NCI-H2196 treated with DMSO at 0.1 percent for 48 hours (cell line): ENCODE data around the gene ATP8B4.

ENCODE experiments used
- DNase-seq: peaks from one replicate; lab custom pipeline; 2025; ENCODE audit not compliant: unreplicated experiment; lab: John Stamatoyannopoulos, UW

The ATP8B4 gene

DNA sequence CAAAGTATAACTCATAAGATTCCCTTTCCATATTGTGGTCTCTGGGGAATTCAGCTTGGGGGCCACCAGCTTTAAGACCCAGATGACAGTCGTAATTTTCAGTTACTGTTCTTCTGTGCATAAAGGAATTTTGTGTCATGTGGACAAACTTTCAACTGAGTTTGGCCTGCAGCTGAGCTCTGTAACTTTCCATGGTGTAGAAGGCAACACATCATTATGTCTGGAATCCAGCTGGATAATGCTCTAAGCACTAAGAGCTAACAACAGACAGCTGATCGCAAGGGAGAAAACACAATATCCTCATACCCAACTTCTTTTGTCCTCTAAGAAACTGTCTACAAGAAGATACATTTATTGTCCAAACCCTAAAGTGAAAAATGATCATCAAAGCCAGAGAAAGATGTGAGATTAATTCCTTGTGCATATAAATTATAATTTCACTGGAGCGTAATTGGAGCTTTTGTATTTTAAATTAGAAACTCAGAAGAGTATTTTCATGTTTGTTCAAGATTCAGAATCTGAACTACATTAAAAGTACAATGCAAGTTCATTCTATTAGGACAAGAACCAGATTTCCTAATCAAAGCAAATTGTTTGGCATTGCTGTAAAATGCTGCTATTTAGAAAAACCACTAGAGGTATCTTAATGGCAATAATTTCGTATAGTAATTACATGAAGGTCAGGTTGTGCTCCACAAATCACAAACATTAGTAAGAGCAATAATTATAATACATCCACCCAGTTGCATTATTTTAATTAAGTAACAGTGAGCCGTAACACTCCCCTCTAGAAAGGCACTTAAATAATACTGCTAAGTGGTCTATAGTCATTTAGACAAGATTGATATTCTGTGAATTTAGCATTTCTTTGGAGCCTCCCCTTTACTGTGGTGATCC is 218.8 kb downstream of the ATP8B4 start:
- no peak for DNase-seq

DNA sequence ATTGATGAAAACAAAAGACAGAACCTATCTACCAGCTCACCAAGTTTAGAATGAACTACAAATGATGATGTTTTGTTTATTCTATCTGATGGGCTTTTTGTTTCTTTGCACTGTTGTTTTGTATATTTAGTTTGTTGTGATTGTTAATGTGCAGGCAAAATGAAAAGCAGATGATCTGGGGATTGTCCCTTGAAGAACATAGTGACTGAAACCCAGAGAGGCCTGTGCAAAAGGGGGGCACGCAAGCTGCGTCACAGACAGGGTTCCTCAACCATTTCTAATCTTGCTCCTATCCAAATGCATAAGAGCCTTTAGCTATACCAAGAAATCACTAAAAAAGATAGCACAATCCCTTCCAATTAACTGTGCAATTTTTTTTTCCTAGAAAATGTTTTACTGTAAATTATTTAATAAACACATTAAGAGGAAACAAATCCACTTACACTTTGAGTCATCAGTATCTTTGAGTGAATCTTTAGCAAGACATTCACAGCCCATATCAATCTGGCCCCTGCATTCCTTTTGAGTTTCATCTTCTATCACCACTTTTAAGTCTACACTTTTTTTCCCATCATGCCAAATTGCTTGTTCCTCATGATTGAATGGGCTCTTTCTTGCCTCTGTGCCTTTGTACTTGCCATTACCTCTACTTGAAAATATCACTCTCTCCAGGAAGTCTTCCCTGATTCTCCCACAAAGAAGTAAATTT is 220.3 kb downstream of the ATP8B4 start:
- DNase-seq = no peak

DNA sequence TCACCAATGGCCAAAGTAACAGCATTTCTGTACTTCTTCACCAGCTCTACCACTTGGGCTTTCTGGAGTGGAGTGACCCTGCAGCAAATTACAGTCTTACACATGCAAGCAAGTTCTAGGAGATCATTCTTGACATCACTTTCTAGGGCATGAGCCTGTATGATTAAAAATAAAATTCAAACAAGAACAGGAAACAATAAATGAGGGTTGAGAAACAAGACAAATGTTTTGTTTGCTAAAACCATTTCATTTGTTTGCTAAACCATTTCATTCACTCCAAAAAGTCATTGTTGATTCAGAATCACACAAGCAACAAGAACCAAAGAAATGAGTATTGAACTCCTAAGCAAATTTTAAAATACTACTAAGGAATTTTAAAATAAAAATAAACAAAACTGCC is 220.9 kb downstream of the ATP8B4 start:
- DNase-seq = no peak

DNA sequence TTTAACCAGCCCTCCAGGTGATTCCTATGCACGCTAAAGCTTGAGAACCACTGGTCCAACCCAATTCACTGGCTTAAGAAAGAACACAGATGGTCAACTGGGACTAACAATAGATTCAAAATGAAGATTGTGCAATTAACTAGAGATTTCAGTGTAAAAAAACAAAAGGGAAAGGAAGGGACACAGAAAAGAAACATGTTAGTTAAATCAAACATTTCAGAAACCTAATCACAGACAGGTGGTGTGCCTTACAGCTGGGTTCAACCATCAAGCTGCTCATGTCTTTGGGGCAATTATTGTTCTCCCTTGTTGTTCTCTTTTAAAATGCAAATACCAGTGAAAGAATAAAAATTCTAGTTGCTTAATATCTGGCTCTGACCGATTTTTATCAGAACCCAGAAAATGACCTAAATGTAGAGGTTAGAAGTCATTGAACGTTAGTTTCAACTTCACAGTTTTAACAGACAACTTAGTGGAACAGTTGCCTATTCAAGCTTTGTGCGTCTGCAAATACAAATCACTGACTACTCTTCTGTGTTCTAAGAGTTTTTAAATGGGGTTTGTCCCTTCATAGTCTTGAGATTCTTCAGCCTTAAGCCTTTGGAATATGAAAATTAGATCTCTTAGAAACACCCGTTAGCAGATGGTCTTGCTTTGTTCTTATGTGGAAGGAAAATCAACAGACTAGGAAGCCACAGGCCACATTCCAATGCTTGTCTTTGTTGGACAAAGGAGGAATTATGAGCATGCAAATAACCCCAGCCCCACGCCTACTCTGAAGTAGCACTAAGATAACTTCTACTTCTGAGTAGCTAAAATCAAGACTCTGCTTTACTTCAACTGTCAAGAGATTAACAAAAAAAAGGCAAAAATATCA is 223.4 kb downstream of the ATP8B4 start:
- DNase-seq = no peak

DNA sequence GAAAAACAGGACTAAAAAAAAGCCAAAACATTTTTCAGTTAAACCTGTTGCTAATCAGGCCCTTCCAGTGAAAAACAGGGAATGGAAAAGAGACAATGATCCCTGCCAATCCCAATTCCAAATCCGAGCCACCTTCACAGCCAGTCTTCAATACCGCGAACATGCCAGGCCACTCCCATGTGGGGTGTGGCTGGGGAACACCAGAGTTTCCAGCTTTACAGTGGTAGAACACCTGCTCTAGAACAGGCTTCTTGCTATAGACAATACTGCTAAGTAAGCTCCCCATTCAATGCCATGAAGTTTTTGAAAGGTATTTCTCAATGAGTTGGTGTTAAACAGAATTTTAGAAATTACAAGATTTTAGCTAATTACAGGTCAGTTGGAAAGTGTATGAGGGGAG is 228.3 kb downstream of the ATP8B4 start:
- no peak for DNase-seq

DNA sequence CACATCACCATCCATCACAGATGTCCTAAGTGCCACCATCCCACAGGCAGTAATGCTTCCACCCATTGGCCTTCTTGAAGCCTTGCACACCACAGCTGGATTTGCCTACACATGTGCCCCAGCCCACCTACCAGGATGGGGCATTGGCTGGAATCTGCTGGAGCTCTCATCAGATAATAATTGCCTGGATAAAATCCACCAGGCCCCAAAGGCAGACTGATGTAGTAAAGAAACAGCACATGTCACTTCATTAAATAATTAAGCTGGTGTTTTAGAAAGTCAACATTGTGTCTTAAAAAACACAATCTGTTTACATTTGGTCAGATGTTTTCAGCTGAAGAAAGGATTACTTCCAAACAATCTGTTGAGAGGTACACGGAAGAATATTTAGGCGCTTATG is 229.5 kb downstream of the ATP8B4 start:
- no peak for DNase-seq

DNA sequence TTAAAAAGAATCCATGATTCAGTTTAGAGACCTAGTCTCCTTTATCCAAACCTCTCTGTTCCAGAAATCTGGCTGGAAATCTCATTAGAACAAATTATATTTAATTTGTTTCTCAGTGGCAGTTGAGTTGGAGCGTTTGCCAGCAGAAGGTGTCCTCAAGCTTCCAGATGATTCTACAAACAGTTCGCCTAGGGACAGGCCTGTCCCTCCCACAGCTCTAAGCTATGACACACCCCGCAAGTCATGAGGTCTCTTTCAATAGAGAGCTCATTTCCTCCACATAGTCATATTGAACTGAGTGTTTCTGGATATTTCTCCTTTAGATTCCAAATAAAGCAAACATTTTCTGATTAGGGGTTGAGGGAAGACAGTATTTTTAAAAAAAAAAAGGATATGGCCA is 230.3 kb downstream of the ATP8B4 start:
- DNase-seq = no peak

DNA sequence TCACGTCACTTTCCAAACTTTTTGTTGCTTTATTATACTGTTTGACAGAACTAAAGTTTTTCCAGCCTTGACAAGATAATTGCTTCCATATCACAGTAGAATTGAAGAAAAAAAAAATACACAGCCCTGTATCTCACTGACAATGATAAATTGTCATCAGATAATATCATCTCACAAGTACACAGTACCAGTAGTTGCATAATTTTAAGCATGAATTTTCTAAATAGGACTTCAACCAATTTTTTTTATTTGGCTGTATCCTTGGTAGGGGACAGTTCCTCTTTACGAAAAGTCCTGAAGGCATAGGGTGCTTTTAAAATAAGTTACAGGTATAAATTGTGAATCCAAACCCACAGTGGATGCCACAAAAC is 230.7 kb downstream of the ATP8B4 start:
- DNase-seq = no peak

DNA sequence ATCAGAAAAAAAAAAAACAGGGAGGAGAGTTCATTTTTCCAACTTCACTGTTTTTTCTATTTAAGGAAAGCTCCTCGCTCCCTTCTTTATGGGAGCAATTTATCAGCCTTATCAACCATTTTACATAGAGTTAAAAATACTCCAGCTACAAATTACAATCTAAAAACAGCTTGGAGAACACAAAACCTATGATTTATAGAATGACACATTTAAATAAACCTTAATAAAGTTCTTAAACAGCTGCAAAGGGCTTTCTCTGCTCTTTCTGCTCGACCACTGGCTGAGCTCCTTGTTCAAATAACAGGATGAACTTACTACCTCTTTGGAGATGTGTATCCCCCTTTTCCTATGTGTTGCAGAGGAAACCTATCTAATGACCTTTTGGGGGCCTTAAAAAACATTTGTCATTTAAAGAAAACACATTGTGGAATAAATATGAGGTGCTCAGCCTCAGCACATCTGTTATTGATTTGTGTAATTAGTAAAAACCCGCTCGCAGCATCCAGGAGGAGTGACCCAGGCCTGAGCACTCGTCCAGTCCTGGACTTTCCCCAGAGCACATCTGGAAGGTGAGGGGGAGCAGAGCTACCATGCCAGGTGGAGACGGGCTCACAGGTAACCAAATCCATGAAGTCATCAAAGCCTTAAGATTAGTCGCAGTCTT is 231.2 kb downstream of the ATP8B4 start:
- no peak for DNase-seq

DNA sequence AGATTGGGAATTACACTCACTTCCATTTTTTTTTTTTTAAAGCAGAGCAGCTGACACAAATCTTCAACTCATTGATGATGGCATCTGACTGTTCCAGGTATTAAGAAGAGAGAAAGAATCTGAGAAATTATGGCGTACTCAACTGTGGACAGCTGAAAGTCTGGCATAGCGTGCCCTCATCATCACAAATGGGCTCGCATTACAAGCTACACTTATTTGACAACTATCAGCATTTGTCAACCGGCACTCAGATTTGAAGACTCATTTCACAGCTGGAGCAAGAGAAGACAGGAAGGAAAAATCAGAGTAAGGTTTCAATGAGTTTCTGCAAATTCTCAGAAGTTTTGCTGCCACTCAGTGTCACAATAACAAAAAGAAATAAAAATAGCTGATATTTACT is 235.9 kb downstream of the ATP8B4 start:
- DNase-seq = no peak

DNA sequence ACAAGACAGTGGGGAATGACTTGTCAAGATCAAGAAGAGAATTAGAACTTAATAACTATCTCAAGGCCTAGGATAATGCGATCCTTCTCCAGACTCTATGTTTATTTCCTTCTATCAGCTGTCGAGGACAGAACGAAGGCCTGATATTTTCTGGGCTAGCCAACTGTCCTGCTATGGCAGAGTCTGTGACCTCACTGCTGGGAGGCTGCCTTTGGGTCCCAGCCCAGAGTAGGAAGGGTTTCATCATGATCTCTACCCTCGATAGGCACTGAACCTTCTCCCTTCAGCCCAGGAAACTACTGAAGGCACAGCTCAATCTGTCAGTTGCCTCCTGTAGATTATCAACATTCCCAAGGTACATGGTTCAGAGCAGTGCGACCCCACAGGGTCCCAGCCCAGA is 237.2 kb downstream of the ATP8B4 start:
- no peak for DNase-seq

DNA sequence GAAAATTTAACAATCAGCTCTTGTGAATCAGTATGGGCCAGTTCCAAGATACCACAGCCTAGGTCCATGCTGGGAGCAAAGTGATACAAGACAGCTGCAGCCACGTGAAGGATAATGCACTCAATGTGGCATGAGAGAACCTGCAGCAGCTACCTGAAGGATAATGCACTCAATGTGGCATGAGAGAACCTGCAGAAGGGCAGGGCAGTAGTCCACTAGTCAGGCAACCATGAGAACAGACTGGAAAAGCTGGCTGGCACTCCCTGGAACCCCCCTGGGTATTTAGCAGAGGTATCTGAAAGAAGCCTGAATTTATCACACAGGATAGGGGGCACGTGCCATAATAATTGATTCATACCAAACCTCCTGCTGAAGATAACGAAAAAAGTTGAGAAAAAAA is 237.6 kb downstream of the ATP8B4 start:
- no peak for DNase-seq

DNA sequence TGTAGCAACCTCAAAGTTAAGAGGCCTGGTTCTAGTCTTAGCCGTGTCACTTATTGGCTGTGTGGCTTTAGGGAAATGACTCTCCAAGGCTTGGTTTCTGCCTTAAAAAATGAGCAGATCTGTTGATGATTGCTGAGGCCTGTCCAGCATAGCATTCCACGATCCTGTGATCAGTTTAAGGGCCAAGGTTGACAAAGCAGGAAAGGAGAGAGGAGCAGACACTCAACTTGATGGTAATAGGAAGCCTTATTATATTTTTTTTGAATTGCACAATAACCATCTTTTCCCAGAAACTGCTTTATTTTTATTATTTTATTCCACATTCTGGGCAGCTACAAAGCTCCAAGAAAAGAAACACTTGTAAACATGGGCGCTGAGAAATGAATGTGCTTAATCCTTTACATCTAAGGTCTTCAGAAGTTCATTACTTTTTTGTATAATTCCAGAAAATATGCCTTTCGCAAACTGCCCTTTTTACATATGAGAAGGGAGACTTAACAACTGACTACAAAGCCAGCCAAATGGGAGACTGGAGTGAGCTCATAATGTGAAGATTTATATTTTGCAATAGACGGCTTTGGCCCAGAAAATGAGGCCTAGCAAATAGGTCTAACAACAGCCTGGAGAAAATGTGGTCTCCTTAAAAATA is 241.0 kb downstream of the ATP8B4 start:
- no peak for DNase-seq

DNA sequence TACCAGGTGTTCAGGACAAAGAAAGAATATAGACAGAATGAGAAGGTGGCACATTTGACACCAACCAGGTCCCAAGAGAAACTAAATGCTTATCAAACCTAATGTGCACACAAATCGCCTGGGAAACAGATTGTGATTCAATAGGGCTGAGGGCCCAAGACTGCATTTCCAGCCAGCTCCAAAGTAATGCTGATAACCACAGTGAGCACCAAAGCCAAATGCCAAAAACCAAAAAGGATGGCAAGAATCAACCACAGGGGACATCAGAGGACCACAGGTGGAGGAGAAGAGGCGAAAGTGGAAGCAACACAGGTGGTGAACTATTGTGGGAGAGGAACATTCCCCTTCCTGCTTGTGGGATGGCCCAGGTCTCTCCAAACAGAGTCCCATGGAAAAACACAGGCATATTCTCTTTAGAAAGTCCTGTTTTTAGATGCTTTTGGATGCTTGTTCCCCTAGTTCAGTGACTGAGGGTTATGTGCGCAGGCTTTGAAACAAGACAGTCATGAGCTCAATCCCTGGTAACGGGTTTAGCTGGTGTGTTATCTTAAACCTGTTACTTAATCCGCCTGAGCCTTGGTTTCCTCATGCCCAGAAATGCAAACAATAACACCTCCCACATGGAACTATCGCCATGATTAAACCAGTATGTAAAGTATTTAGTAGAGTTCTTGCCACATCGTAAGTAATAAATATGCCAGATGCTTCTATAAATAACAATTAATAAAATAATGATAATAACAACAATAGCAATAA is 241.7 kb downstream of the ATP8B4 start:
- no peak for DNase-seq

DNA sequence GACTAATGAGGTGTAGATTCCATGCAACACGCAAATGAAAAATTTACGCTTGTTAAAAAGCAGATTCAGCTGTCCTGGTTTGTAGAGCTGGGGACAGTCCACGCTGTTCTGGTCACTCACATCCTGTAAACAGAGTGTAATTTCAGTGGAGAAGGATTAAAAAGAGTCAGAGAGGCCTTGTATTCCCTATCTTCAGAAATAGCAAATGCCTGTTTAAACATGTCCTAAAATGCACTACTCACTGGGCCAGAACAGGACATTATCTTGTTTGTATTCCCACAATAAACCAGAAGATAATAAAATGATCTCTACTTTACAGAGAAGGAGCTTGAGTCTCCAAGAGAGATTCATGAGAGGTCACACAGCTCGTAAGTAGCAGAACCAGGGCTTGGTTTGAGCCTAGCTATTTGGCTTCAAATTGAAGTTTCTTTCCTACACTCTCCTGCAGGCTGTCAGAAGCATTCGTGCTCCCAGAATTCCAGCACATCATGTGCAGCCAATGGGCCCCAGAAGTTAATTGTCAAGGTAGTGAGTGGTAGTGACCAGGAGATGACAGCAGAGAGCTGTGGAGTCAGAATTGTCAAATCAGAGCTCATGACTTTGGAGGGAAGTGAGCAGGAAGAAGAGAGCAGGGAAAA is 242.5 kb downstream of the ATP8B4 start:
- no peak for DNase-seq

DNA sequence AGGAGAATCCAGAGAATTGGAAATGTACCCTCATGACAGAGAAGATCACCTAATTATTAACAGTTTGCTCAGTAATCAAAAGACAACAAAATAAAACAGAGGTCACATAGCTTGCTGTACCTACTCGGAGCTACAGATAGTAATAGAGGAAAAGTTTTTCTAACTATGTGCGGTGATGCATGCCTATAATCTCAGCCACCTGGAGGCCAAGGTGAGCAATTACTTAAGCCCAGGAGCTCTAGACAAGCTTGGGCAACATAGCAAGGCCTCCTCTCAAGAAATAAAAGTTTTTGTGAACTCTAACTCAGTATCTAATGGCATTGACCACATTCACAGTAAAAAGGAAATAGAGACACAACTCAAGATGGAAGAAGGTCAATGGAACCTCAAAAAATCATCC is 243.6 kb downstream of the ATP8B4 start:
- DNase-seq = no peak

DNA sequence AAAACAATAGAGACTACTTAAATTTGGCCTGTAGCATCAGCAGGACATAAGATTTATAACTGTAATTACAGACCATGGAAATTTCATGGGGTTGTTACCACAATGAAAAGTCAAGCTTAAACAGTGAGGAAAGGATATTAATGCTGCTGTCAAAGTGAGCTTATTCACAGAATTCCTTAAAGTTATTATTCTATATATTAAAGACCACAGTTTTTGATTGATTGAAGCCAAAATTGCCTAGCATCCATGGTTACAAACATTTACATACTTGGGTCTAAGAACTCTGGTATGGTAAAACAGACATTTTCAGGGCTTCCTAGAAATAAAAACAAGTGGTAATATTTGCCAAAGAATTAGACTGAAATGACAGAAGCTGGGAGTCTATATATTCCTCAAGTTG is 248.6 kb downstream of the ATP8B4 start:
- DNase-seq = no peak

DNA sequence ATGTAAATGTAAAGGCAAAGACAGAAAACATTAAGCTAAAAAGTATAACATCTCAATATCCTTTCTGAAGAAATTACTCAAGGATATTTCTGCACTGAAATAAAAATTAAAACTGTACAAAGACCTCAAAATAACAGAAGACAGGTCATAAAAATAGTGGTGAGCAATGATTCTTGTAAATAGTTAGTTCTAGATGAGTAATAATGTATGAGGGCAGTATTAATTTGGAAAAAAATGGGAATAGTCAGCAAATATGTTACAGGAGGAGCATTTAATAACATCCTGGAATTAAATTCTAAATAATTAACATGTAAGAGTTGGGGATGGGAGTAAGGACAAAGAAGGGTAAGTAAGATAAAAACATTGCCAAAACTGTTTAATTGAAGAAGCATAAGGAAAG is 250.7 kb downstream of the ATP8B4 start:
- DNase-seq = no peak
